Embryonic facial prominence (tissue), 1 donor: ENCODE measurements around the gene MUC2.

Source experiments
- DNase-seq: peaks from one replicate; pipeline ENCODE4 v3.0.0-alpha.2; 2016; ENCODE audit errors: extremely low spot score

Gene MUC2

GRCh38 chr11:1072116-1072820 lies 2.4 kb upstream of the MUC2 start:
- DNase-seq = no peak

GRCh38 chr11:1072821-1073231 lies 1.8 kb upstream of the MUC2 start:
- no peak for DNase-seq

GRCh38 chr11:1073261-1073724 lies 1.4 kb upstream of the MUC2 start:
- no peak for DNase-seq

GRCh38 chr11:1073851-1074243 lies 827 bp upstream of the MUC2 start:
- DNase-seq = no peak

- no peak for DNase-seq
Measured at GRCh38 chr11:1075341-1075911, 752 bp downstream of the MUC2 start.

GRCh38 chr11:1076061-1076665 lies 1.5 kb downstream of the MUC2 start:
- no peak for DNase-seq

- DNase-seq = no peak
Measured at GRCh38 chr11:1077033-1077416, 2.4 kb downstream of the MUC2 start.

GRCh38 chr11:1077417-1078119 lies 2.9 kb downstream of the MUC2 start:
- DNase-seq = no peak

- DNase-seq = no peak
Measured at GRCh38 chr11:1078191-1078601, 3.5 kb downstream of the MUC2 start.

- DNase-seq = no peak
Measured at GRCh38 chr11:1081601-1082311, 7.1 kb downstream of the MUC2 start.

GRCh38 chr11:1082346-1082727 lies 7.7 kb downstream of the MUC2 start:
- no peak for DNase-seq

- no peak for DNase-seq
Measured at GRCh38 chr11:1082728-1083620, 8.3 kb downstream of the MUC2 start.

GRCh38 chr11:1083621-1084551 lies 9.2 kb downstream of the MUC2 start:
- no peak for DNase-seq

- no peak for DNase-seq
Measured at GRCh38 chr11:1084561-1085439, 10.1 kb downstream of the MUC2 start.

- DNase-seq = no peak
Measured at GRCh38 chr11:1085440-1086170, 10.9 kb downstream of the MUC2 start.

- no peak for DNase-seq
Measured at GRCh38 chr11:1086171-1087102, 11.8 kb downstream of the MUC2 start.
